Ishikawa (cell line): ENCODE measurements around the gene HBEGF.

Experiments
- CEBPB ChIP-seq: IDR thresholded peaks from 2 replicates; pipeline ENCODE4 v1.6.1; 2012
- CREB1 ChIP-seq: IDR thresholded peaks from 2 replicates; pipeline ENCODE4 v1.6.1; 2012; ENCODE audit warnings: low read depth
- EGR1 ChIP-seq: IDR thresholded peaks from 2 replicates; pipeline ENCODE4 v1.6.1; 2012
- EP300 ChIP-seq: IDR thresholded peaks from 2 replicates; pipeline ENCODE4 v1.6.1; 2012; ENCODE audit warnings: borderline replicate concordance
- FOXM1 ChIP-seq: IDR thresholded peaks from 2 replicates; pipeline ENCODE4 v1.6.1; 2012; ENCODE audit warnings: low read depth, borderline replicate concordance
- MAX ChIP-seq: IDR thresholded peaks from 2 replicates; pipeline ENCODE4 v1.6.1; 2012
- NFIC ChIP-seq: IDR thresholded peaks from 2 replicates; pipeline ENCODE4 v1.6.1; 2012
- RAD21 ChIP-seq: IDR thresholded peaks from 2 replicates; pipeline ENCODE4 v1.6.1; 2012; ENCODE audit warnings: low read depth
- REST ChIP-seq: IDR thresholded peaks from 2 replicates; pipeline ENCODE4 v1.6.1; 2012; ENCODE audit warnings: low read depth, mild to moderate bottlenecking
- TAF1 ChIP-seq: IDR thresholded peaks from 2 replicates; pipeline ENCODE4 v1.6.1; 2012; ENCODE audit warnings: low read depth, mild to moderate bottlenecking
- TCF12 ChIP-seq: IDR thresholded peaks from 2 replicates; pipeline ENCODE4 v1.6.1; 2012; ENCODE audit warnings: low read depth
- TEAD4 ChIP-seq: IDR thresholded peaks from 2 replicates; pipeline ENCODE4 v1.6.1; 2012
- USF1 ChIP-seq: IDR thresholded peaks from 2 replicates; pipeline ENCODE4 v1.6.1; 2012
- YY1 ChIP-seq: IDR thresholded peaks from 2 replicates; pipeline ENCODE4 v1.6.1; 2012; ENCODE audit warnings: low read depth
- ZBTB7A ChIP-seq: IDR thresholded peaks from 2 replicates; pipeline ENCODE4 v1.6.1; 2012; ENCODE audit warnings: low read depth

The HBEGF gene

GRCh38 chr5:140298183-140298601, 48.2 kb downstream of the HBEGF start:
- 0 out of 2 replicates have a peak, but pooled peaks have one; percentile 39 for TF ChIP-seq TEAD4
- no peak for TF ChIP-seq USF1

GRCh38 chr5:140297283-140297682, 49.1 kb downstream of the HBEGF start:
- no peak for TF ChIP-seq EP300
- TF ChIP-seq TCF12 = no peak
- TF ChIP-seq NFIC = no peak
- no peak for TF ChIP-seq REST
- no peak for TF ChIP-seq USF1
- no peak for TF ChIP-seq CREB1
- no peak for TF ChIP-seq EGR1
- TF ChIP-seq MAX = no peak
- no peak for TF ChIP-seq RAD21
- TF ChIP-seq TEAD4 = no peak
- no peak for TF ChIP-seq YY1
- no peak for TF ChIP-seq CEBPB
- TF ChIP-seq FOXM1 = no peak
- TF ChIP-seq ZBTB7A = no peak
- no peak for TF ChIP-seq TAF1

- TF ChIP-seq RAD21 (no peak), EP300 (no peak), YY1 (no peak), FOXM1 (no peak), TAF1 (no peak), REST (no peak), USF1 (no peak), EGR1 (no peak)
Observed at GRCh38 chr5:140296289-140296688, 50.1 kb downstream of the HBEGF start.

GRCh38 chr5:140295414-140295813, 51.0 kb downstream of the HBEGF start:
- TF ChIP-seq MAX = no peak
- TF ChIP-seq USF1 = no peak
- TF ChIP-seq NFIC = peak; percentile 86
- peak; percentile 72 for TF ChIP-seq TEAD4

GRCh38 chr5:140294753-140295152, 51.6 kb downstream of the HBEGF start:
- TF ChIP-seq YY1 (no peak), CEBPB (no peak), EP300 (no peak), CREB1 (no peak), TEAD4 (no peak), EGR1 (no peak), ZBTB7A (no peak), TAF1 (no peak), REST (no peak)
